RPMI7951 (cell line): ENCODE measurements around the gene BCL2L15. TPM values are rescaled to one million over a fixed set of nuclear protein-coding genes. Genes with fewer than 3 reads are reported as not detected.
A peak's percentile ranks its signal among the peaks of the same experiment; 100 is the strongest.

Experiments used
- DNase-seq: peaks from one replicate; pipeline ENCODE4 v3.0.0-alpha.2; 2012; ENCODE audit warnings: low read depth
- total RNA-seq: library from RNA; depleted of rRNA; stranded (reverse); fragments of >200 nt; shearing (Covaris generic); gene quantifications from 2 replicates; pipeline ENCODE4 v1.2.3, GENCODE V29; 2014; rRNA removed

BCL2L15 gene
- total RNA-seq: not detected in 2 replicates

DNA sequence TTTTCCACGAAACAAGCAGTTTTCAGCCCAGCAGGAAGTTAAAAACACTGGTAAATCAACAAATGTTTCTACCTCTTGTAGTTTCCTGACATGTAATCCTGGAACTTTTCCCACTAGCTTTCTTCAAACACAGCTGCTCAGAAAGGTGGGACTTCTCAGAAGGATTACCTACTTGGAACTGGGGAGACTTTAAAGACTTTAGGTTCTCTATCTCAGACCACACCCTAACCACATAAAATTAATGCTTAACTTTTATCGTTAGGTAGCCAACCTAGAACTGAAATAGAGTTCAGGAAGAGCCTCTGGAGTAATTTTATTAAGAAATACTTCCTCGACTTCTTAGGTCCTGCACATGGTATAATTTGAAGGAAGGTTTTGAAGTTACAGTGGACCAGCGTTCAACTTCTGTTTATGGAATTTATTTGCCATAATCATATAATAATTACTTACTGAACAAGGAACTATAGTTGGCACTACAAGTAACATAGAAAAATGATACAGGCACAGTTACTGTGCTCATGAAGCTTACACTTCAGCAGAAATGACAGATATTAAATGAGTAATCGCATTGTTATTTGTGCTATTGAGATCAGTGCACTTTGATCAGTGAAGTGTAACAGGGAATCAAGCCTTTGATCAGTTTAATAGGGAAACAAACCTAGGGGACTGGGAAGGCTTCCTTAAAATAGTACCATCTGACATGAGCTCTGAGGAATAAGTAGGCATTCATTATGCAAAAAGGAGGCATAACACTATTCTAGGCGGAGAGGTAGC lies at the start of gene BCL2L15:
BCL2L15 (minus strand) TSS at position 180 of the 774 bp plus-strand sequence. CDS start 206 bp downstream, outside the sequence.
- no peak for DNase-seq

DNA sequence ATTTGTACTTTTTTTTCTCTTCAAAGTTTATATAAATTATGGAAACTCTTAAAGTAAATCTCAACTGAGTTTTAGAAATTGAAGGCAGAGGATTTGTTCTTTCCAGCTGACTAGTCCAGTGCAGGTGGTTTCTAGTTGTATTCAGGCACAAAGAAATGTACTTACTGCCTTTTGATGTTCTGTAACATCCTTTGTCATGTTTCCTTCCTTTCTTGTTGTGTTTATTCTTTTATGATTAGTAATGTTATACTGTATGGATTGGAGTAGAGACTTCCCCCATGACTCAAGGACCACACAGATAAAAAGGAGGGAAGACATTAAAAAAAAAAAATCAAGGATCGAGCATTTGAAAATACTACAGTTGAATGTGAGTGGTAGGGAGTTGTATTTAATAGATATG lies 49.8 kb upstream of the BCL2L15 start:
- no peak for DNase-seq

- no peak for DNase-seq
Observed at GRCh38 chr1:113935970-113936369, 48.6 kb upstream of the BCL2L15 start.

DNA sequence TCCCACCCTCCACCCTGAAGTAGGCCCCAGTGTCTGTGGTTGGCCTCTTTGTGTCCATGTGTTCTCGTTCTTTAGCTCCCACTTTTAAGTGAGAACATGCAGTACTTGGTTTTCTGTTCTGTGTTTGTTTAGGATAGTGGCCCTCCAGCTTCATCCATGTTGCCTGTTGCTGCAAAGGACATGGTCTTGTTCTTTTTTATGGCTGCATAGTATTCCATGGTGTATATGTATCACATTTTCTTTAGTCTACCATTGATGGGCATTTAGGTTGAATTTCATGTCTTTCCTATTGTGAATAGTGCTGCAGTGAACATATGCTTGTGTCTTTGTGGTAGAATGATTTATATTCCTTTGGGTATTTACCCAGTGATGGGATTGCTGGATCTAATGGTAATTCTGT lies 47.8 kb upstream of the BCL2L15 start:
- no peak for DNase-seq

DNA sequence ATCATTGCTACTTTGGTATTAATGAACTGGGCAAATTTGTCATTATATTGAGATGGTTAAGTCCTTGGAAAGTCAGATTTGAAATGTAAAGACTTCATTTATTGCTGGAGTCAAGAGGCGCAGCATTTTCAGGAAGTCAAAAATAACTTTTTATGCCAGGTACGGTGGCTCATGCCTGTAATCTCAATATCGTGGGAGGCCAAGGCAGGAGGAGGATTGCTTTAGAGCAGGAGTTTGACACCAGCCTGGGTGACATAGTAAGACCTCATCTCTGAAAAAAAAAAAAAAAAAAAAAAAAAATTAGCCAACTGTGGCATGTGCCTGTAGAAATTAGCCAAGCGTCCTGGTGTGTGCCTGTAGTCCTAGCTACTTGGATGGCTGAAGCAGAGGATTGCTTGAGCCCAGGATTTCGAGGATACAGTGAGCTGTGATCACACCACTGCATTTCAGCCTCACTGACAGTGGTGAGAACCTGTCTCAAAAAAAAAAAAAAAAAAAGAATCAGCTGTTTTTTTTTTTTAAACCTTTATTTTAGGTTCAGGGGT lies 47.2 kb upstream of the BCL2L15 start:
- DNase-seq: no peak

- no peak for DNase-seq
Observed at GRCh38 chr1:113934006-113934405, 46.6 kb upstream of the BCL2L15 start.

DNA sequence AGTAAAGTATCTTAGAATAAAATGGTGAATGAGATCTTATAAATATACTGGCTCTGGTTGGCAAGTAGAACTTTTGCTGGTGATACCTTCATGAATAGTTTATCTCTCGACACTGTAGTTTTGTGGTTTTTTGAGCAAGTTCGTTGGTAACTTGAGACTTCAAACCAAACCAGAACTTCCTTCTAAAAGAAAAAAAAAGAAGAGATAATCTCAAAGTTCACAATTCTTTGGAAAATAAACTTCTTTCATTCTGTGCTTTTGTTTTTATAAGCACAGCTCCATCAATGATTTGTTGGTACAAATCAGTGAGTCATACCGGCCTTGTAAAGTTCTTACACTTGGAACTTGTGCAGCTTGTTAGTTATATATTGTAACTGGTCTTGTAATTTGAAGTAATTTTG lies 44.1 kb upstream of the BCL2L15 start:
- peak; percentile 48 for DNase-seq

- peak; percentile 65 for DNase-seq
Observed at GRCh38 chr1:113930499-113931161, 43.2 kb upstream of the BCL2L15 start.

DNA sequence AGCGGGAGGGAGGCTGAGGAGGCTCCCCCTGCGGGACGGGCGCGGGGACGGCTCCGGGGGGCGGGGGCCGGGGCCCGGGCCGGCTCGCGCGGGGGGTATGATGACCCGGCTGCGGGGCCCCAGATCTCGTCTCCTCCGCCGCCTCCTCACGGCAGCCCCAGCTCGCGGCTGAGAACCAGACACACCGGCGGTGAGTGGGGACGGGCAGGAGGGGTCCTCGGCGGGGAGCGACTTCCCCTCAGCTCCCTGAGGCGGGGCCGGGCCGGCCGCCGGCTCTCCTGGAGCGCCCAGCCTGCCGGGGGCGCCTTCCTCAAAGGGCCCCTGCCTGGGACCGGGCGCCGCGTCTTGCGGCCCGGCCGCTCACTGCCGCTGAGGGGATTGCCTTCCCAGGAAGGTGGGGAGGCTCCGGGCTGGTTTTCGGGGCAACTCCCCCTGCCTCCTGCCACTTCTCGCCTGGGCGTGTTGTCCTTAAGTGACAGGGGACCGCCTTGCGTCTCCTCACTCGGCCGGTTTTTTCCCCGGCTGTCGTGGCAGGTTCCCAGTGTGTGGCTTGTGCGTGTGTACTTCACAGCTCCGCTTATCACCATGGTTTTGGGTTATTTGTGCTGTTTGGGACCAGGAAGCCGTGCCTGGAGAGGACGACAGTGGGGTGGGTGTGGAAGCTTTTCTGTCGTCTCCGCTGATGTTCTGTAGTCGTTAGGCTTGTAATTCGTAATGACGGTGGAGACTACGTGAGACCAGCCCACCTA lies 42.5 kb upstream of the BCL2L15 start:
- peak; percentile 42 for DNase-seq

GRCh38 chr1:113928941-113929749 lies 41.8 kb upstream of the BCL2L15 start, which contains the start of gene HIPK1:
Gene HIPK1 (plus strand): TSS chr1:113929324.
- peak; percentile 88 for DNase-seq

DNA sequence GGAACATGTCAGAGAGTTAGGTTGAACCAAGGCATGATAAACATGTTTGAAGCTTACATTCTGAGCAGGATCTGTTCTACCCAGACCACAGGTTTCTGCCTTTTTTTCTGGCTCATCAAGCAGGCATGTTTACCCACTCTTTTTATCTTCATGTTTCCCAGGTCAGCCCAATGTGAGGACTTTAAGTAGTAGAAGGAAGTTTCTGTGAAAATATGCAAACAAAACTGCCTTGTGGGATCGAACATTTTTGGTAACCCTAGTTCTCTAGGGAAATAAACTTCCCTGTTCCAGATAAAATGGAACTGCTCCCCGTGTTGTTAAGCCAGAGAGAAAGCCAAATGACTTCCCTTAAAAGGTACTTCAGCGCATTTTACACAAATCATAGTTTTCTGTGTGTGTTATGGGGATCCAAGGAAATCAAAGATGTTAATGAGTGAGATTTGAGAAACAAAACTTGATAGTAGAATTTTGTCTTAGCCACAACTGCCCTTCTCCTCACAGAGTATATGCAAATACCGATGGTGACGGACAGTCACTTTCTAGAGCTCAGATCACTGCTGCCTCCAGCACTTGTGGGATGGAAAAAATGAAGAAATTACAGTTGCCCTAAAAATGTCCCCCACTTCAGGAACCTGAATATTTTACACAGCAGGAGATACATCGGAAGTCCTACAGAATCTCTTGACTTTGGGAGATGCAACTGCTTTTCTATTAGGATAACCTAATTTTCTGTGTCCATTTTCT lies 41.0 kb upstream of the BCL2L15 start:
- DNase-seq: peak; percentile 5

- DNase-seq: no peak
Observed at GRCh38 chr1:113924473-113924872, 37.1 kb upstream of the BCL2L15 start.

DNA sequence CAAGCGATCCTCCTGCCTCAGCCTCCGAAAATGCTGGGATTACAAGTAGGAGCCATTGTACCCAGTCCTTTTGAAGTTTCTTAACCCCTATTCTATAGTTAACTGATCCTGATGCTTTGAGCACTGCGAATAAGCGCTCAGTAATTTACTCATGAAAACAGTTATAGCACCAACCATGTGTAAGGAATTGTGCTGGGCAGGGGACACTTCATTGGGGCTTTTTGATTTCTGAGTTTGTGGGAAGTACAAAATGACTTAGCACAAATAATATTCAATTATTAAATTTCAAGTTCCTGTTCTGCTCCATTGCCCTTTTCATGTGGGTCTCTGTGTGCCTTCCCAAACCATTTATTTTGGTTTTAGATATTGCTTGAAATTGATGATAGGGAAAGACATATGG lies 35.6 kb upstream of the BCL2L15 start:
- DNase-seq: no peak

- DNase-seq: no peak
Observed at GRCh38 chr1:113918243-113918642, 30.9 kb upstream of the BCL2L15 start.

GRCh38 chr1:113917400-113918082 lies 30.2 kb upstream of the BCL2L15 start:
- peak; percentile 32 for DNase-seq

- DNase-seq: no peak
Observed at GRCh38 chr1:113916974-113917373, 29.6 kb upstream of the BCL2L15 start.

DNA sequence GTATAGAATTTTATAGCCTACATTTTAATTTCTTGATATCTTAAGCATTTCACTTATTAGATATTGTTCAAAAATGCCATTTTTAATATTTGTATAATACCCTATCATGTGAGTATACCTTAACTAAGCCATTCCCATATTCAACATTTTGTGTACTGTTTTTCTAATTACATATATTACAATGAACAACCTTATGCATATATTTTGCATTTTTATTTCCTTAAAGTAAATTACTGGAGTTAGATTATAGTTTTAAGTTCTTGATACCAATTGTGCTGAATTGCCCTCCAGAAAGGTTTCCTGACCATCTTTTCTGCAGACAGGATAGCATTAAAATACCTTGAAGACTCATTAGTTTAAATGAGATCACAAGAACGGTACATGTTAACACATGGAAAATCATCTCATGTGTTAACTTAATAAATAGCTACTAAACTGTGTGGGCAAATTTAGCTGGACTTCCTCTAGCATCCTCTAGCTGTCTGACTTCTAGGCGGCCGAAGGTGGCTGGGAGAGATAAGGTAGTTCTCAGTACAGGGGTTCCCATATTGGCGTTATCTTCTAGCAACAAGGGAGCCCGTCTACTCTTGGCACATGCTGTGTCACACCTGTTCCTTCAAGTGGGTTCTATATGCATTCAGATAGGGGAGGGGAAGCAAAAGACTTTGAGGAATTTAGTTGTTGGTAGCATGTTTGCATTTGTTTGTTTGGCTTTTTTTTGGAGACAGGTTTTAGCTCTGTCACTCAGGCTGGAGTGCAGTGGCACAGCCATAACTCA lies 26.7 kb upstream of the BCL2L15 start:
- no peak for DNase-seq

DNA sequence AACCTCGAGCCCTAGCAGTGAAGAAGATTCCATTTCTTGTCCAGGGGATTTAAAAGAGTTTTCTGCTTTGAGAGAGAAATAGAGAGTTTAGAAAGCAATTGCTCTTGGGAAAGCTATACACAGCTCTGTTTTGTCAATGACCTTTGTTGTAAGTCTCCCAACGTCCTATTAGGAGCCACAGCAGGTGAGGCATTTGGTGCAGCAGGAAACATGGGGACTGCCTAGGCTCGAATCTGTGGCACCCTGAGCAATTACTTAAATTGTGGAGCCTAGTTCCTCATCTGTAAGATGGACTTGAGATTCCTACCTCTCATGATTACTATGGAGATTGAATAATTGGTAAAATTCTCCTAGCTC lies 25.9 kb upstream of the BCL2L15 start:
- DNase-seq: no peak

DNA sequence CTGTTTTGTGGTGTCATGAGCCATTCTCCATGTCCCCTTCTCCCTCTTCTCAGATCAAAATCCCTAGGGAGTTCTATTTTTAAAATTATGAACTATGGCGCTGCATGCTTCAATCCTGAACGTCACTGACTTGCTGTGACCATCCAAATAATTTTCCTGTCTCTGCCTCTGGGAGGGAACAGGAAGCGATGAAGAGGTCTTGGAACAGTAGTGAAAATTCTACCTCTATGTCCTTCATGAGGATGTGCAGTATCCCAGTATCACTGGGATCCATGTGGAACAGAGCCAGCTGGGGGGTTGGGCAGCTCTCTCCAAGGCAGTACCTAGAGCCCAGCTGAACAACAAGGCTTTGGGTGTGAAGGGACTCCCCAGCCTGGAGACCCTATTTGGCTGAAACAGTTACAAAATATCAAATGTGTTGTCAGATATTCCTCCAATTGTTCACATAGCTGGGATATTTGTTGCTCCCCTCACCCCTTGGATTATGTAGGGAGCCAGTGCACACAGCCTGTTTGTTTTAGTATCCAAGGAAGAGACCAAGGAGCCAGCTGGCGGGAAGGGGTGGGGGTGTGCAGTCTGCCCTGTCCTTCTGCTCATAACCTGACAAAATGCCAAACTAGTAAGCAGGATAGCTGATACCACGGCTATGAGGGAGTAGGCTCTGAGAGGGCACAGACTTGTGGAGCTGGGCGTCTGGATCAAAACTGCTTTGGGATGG lies 25.4 kb upstream of the BCL2L15 start:
- DNase-seq: peak; percentile 11
